HCT116 (cell line): ENCODE measurements around the gene SMARCB1.

ENCODE experiments used
- CTCF ChIP-seq, 3 experiments: fragments of 200-600 bp in 1 of 3; sonication (generic) in 1 of 3; IDR thresholded peaks in 2 of 3; conservative IDR thresholded peaks in 1 of 3; 2 replicates each; pipeline ENCODE4 v1.5.1; 2012 to 2017; ENCODE audit warnings: low read depth in 2 of 3, low read length in 2 of 3, antibody characterized with exemption in 1 of 3, borderline replicate concordance in 1 of 3, control low read depth in 1 of 3, mild to moderate bottlenecking in 1 of 3, mixed read lengths in 1 of 3, mixed run types in 1 of 3, moderate library complexity in 1 of 3; ENCODE audit not compliant: insufficient read depth in 1 of 3
- POLR2AphosphoS5 ChIP-seq: IDR thresholded peaks from 2 replicates; pipeline ENCODE4 v1.6.1; 2011; ENCODE audit warnings: mild to moderate bottlenecking, low read depth, low read length, moderate library complexity
- RAD21 ChIP-seq: IDR thresholded peaks from 2 replicates; pipeline ENCODE4 v1.6.1; 2012; ENCODE audit warnings: low read depth, mild to moderate bottlenecking

- TF ChIP-seq CTCF (IDR thresholded peaks at IDR 0.05 in 2 of 3, conservative IDR thresholded peaks at IDR 0.05 in 1 of 3; ENCODE audit: borderline replicate concordance in 1 of 3, insufficient read depth in 1 of 3, low read depth in 2 of 3, low read length in 2 of 3) (peak; percentile 90 to 98 (median 94)), POLR2AphosphoS5 (no peak), RAD21 (peak; percentile 98)
Measured at GRCh38 chr22:23849009-23850006, 62.5 kb downstream of the SMARCB1 start.
